ENCODE measurements around the gene AMDHD2. TPM values are rescaled to one million over a fixed set of nuclear protein-coding genes. Genes with fewer than 3 reads are reported as not detected.

AMDHD2 gene
- polyA plus RNA-seq, 1 donor = 88.0 TPM

DNA sequence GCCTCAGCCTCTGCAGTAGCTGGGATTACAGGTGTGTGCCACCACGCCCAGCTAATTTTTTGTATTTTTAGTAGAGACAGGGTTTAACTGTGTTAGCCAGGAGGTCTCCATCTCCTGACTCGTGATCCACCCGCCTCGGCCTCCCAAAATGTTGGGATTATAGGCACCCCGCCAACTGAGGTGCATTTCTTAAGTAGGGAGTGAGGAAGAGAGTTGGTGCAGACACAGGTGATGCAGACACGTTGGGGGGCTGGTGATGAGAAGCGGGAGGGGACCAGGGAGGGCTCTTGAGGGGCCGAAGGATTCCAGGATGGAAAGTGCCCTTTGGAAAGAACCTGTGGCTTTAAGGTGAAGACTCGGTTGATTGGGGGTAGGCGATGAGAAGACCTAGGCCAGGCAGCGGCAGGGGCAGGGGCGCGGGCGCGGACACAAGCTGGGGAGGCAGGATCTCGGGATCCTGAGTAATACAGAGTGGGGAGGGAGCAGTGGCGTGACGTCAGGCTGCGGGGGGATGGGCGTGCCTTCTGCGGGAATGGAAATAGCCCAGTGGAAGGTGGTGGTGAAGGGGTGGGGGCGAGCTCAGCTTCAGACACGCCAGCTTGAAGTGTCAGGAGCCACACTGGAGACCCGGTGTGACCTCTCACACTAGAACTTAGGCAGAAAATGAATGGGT, 8.9 kb upstream of the AMDHD2 start:
- peak; percentile 67 to 72 for DNase-seq
- no peaks in the 10 kb centered on the region for H3K9me3 ChIP-seq (ENCODE audit: control insufficient read depth, low read depth, low read length)
- H3K4me1 ChIP-seq (ENCODE audit: control insufficient read depth, insufficient read depth, low read length) = peaks cover 34% of the 10 kb centered on the region
- no peak overlapping the region for H3K4me3 ChIP-seq (ENCODE audit: low read length)
- peaks cover 3% of the 10 kb centered on the region for H3K36me3 ChIP-seq (ENCODE audit: control insufficient read depth, insufficient read depth, low read length)
- no peak overlapping the region for H3K27ac ChIP-seq (ENCODE audit: low read length)
- WGBS (ENCODE audit: insufficient coverage, low lambda C conversion rate) = no CpG with 5 or more reads among the region's 24 CpGs
- no peaks in the 10 kb centered on the region for H3K27me3 ChIP-seq (ENCODE audit: control insufficient read depth, insufficient read depth, low read length)

DNA sequence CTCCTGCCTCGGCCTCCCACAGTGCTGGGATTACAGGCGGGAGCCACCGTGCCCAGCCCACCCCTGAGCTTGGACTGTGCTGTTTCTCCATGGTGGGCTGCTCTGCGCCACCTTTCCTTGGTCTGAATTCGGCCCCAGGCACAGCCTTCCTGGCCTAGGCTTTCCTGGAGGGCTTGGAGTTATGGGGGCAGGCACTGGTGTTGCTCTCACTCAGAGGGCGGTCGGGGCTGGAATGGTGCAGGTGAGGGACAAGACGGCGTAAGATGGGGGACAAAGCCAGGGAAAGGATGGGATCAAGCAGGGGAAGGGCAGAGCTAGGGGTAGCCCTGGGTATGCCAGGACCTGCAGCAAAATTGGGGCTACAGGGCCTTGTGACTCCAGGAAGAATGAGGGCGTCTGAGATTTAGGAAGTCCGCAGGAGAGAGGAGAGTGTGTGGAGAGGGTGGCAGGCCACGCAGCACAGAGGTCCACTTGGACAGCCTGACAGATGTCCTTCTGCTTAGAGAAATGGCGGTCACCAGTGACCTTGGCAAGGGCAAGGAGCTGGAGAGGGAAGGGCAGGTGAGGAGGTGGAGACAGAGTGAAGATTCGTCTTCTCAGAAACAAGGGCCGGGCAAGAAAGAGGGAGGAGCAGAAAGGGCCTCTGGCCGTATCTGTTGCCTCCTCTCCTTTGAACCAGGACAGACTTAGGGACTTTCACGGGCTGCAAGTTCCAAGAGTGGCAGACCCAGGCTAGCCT, 8.0 kb upstream of the AMDHD2 start:
- no peak overlapping the region for H3K4me3 ChIP-seq (ENCODE audit: low read length)
- no CpG with 5 or more reads among the region's 17 CpGs for WGBS (ENCODE audit: insufficient coverage, low lambda C conversion rate)

DNA sequence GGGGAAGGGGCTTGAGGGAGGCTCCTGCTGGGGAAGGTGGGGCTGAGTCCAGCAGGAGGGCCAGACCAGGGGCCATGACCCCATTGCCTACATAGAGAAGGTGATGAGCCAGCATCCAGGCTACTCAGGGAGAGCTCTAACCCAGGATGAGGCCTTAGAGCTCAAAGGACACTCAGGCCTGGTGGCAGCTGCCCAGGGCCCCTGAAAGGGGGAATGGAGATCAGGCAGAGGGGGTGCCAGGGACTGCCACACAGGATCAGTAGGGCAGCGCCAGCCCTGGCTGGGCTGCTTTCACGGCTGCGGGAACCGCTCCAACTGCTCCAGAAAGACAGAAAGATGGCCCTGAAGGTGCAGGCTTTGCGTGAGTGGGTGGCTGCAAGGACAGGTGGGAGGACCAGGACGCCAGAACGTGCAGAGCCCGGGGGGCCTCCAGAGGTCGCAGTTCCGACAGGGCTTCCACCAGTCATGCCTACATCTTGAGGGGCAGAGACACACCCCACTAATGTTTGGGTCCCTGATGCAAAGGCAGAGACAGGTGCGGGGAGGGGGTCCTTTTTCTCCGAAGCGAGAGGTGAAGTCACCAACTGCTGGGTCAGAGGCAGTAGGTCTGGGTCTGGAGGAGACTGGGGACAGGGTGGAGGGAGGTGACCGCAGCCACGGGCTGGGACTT, 7.3 kb upstream of the AMDHD2 start:
- Histone ChIP-seq H3K4me1 (ENCODE audit: control insufficient read depth, insufficient read depth, low read length) (peaks cover 46% of the 10 kb centered on the region), H3K36me3 (ENCODE audit: control insufficient read depth, insufficient read depth, low read length) (peaks cover 10% of the 10 kb centered on the region), H3K27me3 (ENCODE audit: control insufficient read depth, insufficient read depth, low read length) (no peaks in the 10 kb centered on the region), H3K4me3 (ENCODE audit: low read length) (peak overlapping the region; percentile 40), H3K9me3 (ENCODE audit: control insufficient read depth, low read depth, low read length) (no peaks in the 10 kb centered on the region), H3K27ac (ENCODE audit: low read length) (peak overlapping the region; percentile 74)
- no CpG with 5 or more reads among the region's 15 CpGs for WGBS (ENCODE audit: insufficient coverage, low lambda C conversion rate)
- DNase-seq = peak in 1 of 2 donors; percentile 59

More for the DNA sequence above, 8.0 kb upstream of the AMDHD2 start:
- no peak for DNase-seq
- Histone ChIP-seq H3K4me1 (ENCODE audit: control insufficient read depth, insufficient read depth, low read length) (peaks cover 43% of the 10 kb centered on the region), H3K36me3 (ENCODE audit: control insufficient read depth, insufficient read depth, low read length) (peaks cover 10% of the 10 kb centered on the region), H3K27me3 (ENCODE audit: control insufficient read depth, insufficient read depth, low read length) (no peaks in the 10 kb centered on the region), H3K27ac (ENCODE audit: low read length) (peak overlapping the region; percentile 74), H3K9me3 (ENCODE audit: control insufficient read depth, low read depth, low read length) (no peaks in the 10 kb centered on the region)

DNA sequence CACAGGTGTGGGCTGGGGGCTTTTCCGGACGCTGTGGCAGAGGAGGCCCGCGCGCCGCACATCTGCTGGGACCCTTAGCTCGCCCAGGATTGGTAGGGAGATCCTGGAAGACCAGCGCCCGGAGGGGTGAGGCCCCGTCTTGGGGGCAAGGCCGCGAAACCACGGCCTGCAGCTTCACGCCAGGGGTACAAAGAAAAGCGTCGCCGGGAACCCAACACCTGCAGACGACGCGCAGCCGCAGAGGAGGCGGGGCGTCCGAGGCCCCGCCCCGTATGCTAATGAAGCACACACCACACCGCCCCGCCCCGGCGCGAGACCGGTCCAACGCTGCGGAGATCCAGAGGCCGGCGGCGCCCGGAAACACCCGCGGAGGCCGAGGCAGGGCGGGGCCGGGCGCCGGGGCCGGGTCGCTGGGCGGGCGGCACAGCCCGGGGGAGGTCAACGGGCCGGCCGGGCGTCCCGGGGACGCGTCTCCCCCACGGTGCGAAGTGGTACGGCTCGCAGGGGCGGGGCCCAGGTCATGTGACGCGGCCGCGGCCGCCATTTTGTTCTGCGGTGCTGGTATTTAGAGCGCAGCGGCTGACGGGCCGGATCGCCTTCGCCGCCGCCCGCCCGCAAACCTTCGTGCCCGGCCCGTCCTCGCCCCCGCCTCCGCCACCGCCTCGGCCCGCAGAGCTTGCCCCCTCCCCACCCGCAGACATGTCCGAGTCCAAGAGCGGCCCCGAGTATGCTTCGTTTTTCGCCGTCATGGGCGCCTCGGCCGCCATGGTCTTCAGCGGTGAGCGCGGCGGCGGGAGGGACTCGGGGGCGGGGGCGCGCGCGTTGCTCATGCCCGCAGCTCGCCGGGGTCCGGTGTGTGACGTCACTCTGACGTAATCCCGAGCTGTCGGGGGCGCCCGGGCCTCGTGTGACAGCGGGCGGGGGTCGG, 6.5 kb upstream of the AMDHD2 start, which contains the start of gene ATP6V0C:
ATP6V0C (plus strand) TSS at position 548 of the 928 bp plus-strand sequence; CDS start at position 700, 152 bp downstream.
- Histone ChIP-seq H3K36me3 (ENCODE audit: control insufficient read depth, insufficient read depth, low read length) (peaks cover 13% of the 10 kb centered on the region), H3K27me3 (ENCODE audit: control insufficient read depth, insufficient read depth, low read length) (no peaks in the 10 kb centered on the region), H3K9me3 (ENCODE audit: control insufficient read depth, low read depth, low read length) (no peaks in the 10 kb centered on the region), H3K4me1 (ENCODE audit: control insufficient read depth, insufficient read depth, low read length) (peaks cover 54% of the 10 kb centered on the region), H3K4me3 (ENCODE audit: low read length) (peak within 1 kb of the TSS; percentile 82), H3K27ac (ENCODE audit: low read length) (peak within 1 kb of the TSS; percentile 90)
- DNase-seq = peak; percentile 94 to 97
- WGBS (ENCODE audit: insufficient coverage, low lambda C conversion rate) = no CpG with 5 or more reads among the region's 122 CpGs

DNA sequence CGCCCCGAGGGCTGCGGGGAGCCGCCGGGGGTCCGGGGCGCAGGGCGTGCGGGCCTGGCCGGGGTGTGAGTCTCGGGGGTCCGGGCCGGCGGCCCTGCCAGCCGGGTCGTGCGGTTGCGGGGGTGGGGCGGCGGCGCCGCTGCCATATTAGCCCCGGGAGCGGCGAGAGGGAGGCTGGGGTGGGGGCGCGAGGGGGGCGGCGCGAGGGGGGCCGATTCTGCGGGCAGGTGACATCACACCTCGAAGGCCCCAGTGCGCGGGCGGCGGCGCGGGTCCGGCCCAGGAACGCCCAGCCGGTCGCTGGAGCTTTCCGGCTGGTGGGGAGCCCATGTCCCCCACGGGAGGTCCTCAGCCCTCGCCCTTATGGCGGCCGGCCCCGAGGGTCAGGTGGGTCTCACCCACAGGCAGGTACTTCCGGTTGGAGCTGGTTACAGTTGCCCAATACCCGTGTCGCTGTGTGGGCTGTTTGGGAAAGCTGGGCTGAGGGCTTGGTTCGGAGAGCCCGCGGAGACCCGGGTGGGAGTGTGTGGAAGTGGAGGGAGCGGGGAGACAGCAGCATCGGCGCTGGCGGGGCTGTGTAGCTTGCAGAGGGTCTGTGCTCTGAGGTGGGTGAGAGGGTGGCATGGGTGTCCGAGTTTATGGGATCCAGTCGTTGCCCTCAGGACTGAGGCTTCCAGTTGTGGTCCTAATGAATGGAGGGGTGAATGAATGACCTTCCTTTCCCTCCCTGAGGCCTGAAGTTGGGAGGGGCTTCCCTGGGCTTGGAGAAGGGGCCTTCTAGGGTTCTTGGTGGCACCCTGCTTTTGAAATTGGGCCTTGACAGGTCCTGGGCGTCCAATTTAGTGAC, 5.6 kb upstream of the AMDHD2 start:
- Histone ChIP-seq H3K4me1 (ENCODE audit: control insufficient read depth, insufficient read depth, low read length) (peaks cover 62% of the 10 kb centered on the region), H3K27me3 (ENCODE audit: control insufficient read depth, insufficient read depth, low read length) (no peaks in the 10 kb centered on the region)

DNA sequence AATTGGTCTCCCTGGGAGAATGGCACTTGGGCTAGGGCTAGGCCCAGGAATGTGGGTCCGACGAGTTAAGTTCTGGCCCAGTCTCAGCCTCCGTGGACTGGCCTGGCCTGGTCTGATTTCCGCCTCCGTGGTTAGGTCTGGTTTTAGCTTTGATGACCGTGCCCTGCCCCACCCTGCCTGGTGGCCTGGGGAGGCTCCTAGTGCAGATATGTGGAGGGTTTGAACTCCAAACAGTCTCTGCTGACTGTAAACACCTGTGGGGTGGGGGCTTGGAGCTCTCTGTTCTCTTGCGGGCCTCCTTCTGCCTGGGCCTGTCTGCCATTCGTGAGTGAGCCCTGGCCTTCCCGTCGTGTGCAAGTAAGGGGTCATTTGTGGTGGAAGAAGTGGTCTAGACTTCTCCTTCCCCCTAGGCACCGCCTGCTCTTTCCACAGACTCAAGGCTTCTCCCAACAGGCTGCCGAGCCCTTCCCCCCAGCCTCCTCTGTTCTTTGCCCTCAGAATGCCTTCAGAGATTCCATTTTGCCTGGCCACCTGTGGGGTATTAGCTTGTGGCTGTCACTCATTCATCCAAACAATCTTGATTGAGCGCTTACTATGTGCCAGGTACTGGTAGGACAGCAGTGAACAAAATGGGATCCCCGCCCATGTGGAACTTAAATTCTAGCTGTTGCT, 4.9 kb upstream of the AMDHD2 start:
- H3K4me3 ChIP-seq (ENCODE audit: low read length) = peak overlapping the region; percentile 82
- peaks cover 6% of the 10 kb centered on the region for H3K9me3 ChIP-seq (ENCODE audit: control insufficient read depth, low read depth, low read length)
- H3K27ac ChIP-seq (ENCODE audit: low read length) = peak overlapping the region; percentile 84
- peaks cover 63% of the 10 kb centered on the region for H3K4me1 ChIP-seq (ENCODE audit: control insufficient read depth, insufficient read depth, low read length)
- WGBS (ENCODE audit: insufficient coverage, low lambda C conversion rate) = no CpG with 5 or more reads among the region's 14 CpGs
- peak in 1 of 2 donors; percentile 59 for DNase-seq
- peaks cover 23% of the 10 kb centered on the region for H3K36me3 ChIP-seq (ENCODE audit: control insufficient read depth, insufficient read depth, low read length)
- no peaks in the 10 kb centered on the region for H3K27me3 ChIP-seq (ENCODE audit: control insufficient read depth, insufficient read depth, low read length)

More for the DNA sequence above, 5.6 kb upstream of the AMDHD2 start:
- peak overlapping the region; percentile 90 for H3K27ac ChIP-seq (ENCODE audit: low read length)
- peak overlapping the region; percentile 82 for H3K4me3 ChIP-seq (ENCODE audit: low read length)
- H3K9me3 ChIP-seq (ENCODE audit: control insufficient read depth, low read depth, low read length) = peaks cover 6% of the 10 kb centered on the region
- no CpG with 5 or more reads among the region's 63 CpGs for WGBS (ENCODE audit: insufficient coverage, low lambda C conversion rate)
- peaks cover 22% of the 10 kb centered on the region for H3K36me3 ChIP-seq (ENCODE audit: control insufficient read depth, insufficient read depth, low read length)
- peak in 1 of 2 donors; percentile 45 for DNase-seq

DNA sequence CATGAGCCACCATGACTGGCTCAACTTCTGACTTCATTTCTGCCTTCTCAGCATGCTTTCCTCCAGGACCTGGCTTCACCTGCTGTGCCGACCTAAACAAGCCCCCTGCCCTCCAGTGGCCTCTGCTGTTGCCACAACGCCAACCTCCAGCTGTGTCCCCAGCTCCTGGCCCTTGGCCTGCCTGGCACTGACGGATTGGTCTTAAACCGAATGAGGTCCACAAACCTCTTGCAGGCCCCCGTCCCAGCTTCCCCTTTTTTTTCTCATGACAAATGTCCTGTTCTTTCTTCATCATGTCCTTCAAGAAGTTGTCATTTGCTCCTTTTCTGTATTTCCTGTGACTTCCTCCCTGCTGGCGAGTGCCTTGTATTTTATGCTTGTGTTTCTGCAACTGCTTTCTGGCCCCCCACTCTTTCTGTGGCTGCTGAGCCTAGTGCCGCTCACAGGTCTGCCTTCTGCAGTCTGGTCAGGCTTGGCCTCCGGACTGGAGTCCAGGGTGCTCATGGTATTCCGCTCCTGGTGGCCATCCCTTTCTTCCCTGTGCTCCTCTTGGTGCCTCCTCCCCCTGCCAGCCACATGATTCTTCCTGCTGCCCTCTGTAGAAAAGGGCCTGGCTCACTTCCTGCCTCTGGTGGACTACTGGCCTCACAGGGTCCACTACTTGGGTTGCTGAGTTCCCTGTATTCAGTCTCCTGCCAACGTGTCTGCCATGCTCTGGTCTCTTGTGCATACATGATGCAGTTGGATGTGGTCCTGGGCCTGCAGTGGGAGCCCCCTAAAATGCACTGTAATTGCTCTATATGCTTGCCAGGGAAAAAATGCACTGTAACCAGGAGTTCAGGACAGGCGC, 3.6 kb upstream of the AMDHD2 start:
- peaks cover 63% of the 10 kb centered on the region for H3K4me1 ChIP-seq (ENCODE audit: control insufficient read depth, insufficient read depth, low read length)
- H3K4me3 ChIP-seq (ENCODE audit: low read length) = peak overlapping the region; percentile 82
- peaks cover 23% of the 10 kb centered on the region for H3K36me3 ChIP-seq (ENCODE audit: control insufficient read depth, insufficient read depth, low read length)
- H3K27me3 ChIP-seq (ENCODE audit: control insufficient read depth, insufficient read depth, low read length) = no peaks in the 10 kb centered on the region
- WGBS (ENCODE audit: insufficient coverage, low lambda C conversion rate) = 83% methylated on average over 4 of the region's 11 CpGs
- H3K27ac ChIP-seq (ENCODE audit: low read length) = peak overlapping the region; percentile 54
- H3K9me3 ChIP-seq (ENCODE audit: control insufficient read depth, low read depth, low read length) = peaks cover 6% of the 10 kb centered on the region
- DNase-seq = peak; percentile 64 to 73

DNA sequence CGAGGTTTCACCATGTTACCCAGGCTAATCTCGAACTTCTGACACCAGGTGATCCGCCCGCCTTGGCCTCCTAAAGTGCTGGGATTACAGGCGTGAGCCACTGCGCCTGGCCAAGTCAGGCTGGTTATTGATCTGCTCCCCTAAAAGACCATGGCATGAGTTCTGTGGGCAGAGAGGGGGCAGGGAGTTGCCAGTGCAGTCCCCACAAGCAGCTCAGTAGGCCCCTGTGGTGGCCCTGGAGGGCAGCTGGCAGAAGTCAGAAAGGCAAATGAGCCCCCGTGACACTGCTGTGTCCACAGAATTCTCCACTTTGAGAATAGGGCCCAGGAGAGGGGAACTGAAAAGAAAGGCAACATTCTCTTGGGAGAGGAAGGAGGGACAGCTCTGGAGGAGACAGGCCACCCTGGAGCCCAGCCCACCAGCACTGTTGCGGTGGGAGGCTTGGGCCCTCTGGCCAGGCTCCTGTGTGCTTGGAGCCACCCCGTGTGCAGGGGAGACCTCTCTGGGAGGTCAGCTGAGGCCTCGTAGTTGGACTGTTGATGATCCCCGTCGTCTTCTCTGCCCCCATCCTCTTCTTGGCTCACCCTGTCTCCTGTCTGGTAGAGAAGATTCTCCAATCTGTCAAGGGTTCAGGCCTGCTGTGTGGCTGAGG, 2.1 kb upstream of the AMDHD2 start:
- DNase-seq = no peak
- H3K27ac ChIP-seq (ENCODE audit: low read length) = no peak overlapping the region
- H3K27me3 ChIP-seq (ENCODE audit: control insufficient read depth, insufficient read depth, low read length) = no peaks in the 10 kb centered on the region
- H3K36me3 ChIP-seq (ENCODE audit: control insufficient read depth, insufficient read depth, low read length) = peaks cover 29% of the 10 kb centered on the region
- no peak overlapping the region for H3K4me3 ChIP-seq (ENCODE audit: low read length)
- H3K4me1 ChIP-seq (ENCODE audit: control insufficient read depth, insufficient read depth, low read length) = peaks cover 56% of the 10 kb centered on the region
- H3K9me3 ChIP-seq (ENCODE audit: control insufficient read depth, low read depth, low read length) = peaks cover 6% of the 10 kb centered on the region
- no CpG with 5 or more reads among the region's 12 CpGs for WGBS (ENCODE audit: insufficient coverage, low lambda C conversion rate)
